CD4-positive, alpha-beta T cell treated with Interferon alpha-2 for 1 hour (primary cell): ENCODE results near the gene TTN.

ENCODE experiments used
- DNase-seq, 2 donors: peaks; one replicate each; pipeline ENCODE4 v3.0.0-alpha.2; 2020 to 2022

Gene TTN

GRCh38 chr2:178635897-178636296, 171.3 kb downstream of the TTN start:
- no peak for DNase-seq

GRCh38 chr2:178632729-178633128, 174.5 kb downstream of the TTN start:
- no peak for DNase-seq

GRCh38 chr2:178630581-178630980, 176.6 kb downstream of the TTN start:
- DNase-seq: no peak

- DNase-seq: no peak
These were observed 177.8 kb downstream of the TTN start for GRCh38 chr2:178629463-178629862.

- no peak for DNase-seq
These were observed 178.6 kb downstream of the TTN start for GRCh38 chr2:178628605-178629004.

- DNase-seq: no peak
These were observed 179.8 kb downstream of the TTN start for GRCh38 chr2:178627401-178627800.

- no peak for DNase-seq
These were observed 191.3 kb downstream of the TTN start for GRCh38 chr2:178615969-178616368.

GRCh38 chr2:178602901-178603300, 204.3 kb downstream of the TTN start:
- no peak for DNase-seq

- DNase-seq: no peak
These were observed 214.6 kb downstream of the TTN start for GRCh38 chr2:178592655-178593054.

- no peak for DNase-seq
These were observed 217.9 kb downstream of the TTN start for GRCh38 chr2:178589335-178589734.

- no peak for DNase-seq
These were observed 222.6 kb downstream of the TTN start for GRCh38 chr2:178584666-178585065.

- DNase-seq: no peak
These were observed 228.2 kb downstream of the TTN start for GRCh38 chr2:178579006-178579405.

GRCh38 chr2:178574789-178575188, 232.4 kb downstream of the TTN start:
- DNase-seq: no peak

GRCh38 chr2:178568227-178568626, 239.0 kb downstream of the TTN start:
- no peak for DNase-seq

- no peak for DNase-seq
These were observed 254.2 kb downstream of the TTN start for GRCh38 chr2:178553047-178553446.

GRCh38 chr2:178550352-178550751, 256.9 kb downstream of the TTN start:
- DNase-seq: no peak

GRCh38 chr2:178542569-178542968, 264.7 kb downstream of the TTN start:
- no peak for DNase-seq

- no peak for DNase-seq
These were observed 265.1 kb downstream of the TTN start for GRCh38 chr2:178542161-178542560.

- DNase-seq: no peak
These were observed 271.2 kb downstream of the TTN start for GRCh38 chr2:178536037-178536436.

- DNase-seq: no peak
These were observed 276.1 kb downstream of the TTN start for GRCh38 chr2:178531168-178531567.

- peak; percentile 13 to 49 for DNase-seq
These were observed 276.5 kb downstream of the TTN start for GRCh38 chr2:178530625-178531142.

GRCh38 chr2:178530131-178530530, 277.1 kb downstream of the TTN start:
- no peak for DNase-seq

GRCh38 chr2:178529194-178529593, 278.0 kb downstream of the TTN start:
- DNase-seq: no peak

GRCh38 chr2:178528647-178529046, 278.6 kb downstream of the TTN start:
- no peak for DNase-seq

GRCh38 chr2:178527592-178527991, 279.6 kb downstream of the TTN start:
- no peak for DNase-seq

- no peak for DNase-seq
These were observed 281.0 kb downstream of the TTN start for GRCh38 chr2:178526256-178526655.
